GM12878 (cell line): ENCODE measurements around the gene MAML3. TPM values are rescaled to one million over a fixed set of nuclear protein-coding genes. Genes with fewer than 3 reads are reported as not detected.

Experiments
- ATAC-seq: fragments of 200-7000 bp; cut with Tn5 transposase; 3 replicates; pipeline ENCODE4 v1.9.1; 2020; ENCODE audit warnings: mild to moderate bottlenecking, moderate library complexity
- BruUV-seq: library from RNA; stranded (reverse); fragments of 400-500 nt; replicated peaks from 2 replicates; lab custom pipeline; 2021; lab: Mats Ljungman, UMichigan
- CTCF ChIA-PET: fragments of 300-600 bp; sonication (Branson Sonifier 250); formaldehyde crosslinking; extraction: SDS; loops from one replicate; lab custom pipeline; 2021; ENCODE audit warnings: inconsistent platforms; lab: Yijun Ruan, JAX
- POLR2A ChIA-PET: fragments of 350-600 bp; formaldehyde crosslinking; extraction: SDS; loops from one replicate; lab custom pipeline; 2021; ENCODE audit warnings: inconsistent platforms; lab: Charles Lee
- RAD21 ChIA-PET: fragments of 300-600 bp; sonication (Branson Sonifier 250); formaldehyde crosslinking; loops from one replicate; lab custom pipeline; 2023; ENCODE audit warnings: antibody characterized with exemption; ENCODE audit not compliant: unreplicated experiment; lab: Charles Lee
- SMC1A ChIA-PET: fragments of 300-600 bp; sonication (Branson Sonifier 250); formaldehyde crosslinking; loops from one replicate; lab custom pipeline; 2023; ENCODE audit not compliant: unreplicated experiment, uncharacterized antibody; lab: Charles Lee
- DNase-seq: peaks from one replicate; pipeline ENCODE4 v3.0.0-alpha.2; 2011; ENCODE audit warnings: low read depth, low spot score
- FAIRE-seq: peaks from 3 replicates; lab custom pipeline; 2011; peaks lifted over from hg19 to GRCh38; lab: Jason Lieb, UNC
- H2AFZ ChIP-seq: 2 replicates; pipeline ENCODE4 v1.6.0; 2011; ENCODE audit warnings: low read depth, low read length, control low read depth; ENCODE audit not compliant: control insufficient read depth
- H3K27ac ChIP-seq: 2 replicates; pipeline ENCODE4 v1.5.1; 2011; ENCODE audit warnings: control low read depth; ENCODE audit not compliant: control insufficient read depth, insufficient read depth
- H3K27me3 ChIP-seq, 2 experiments: replicated peaks in 1 of 2; 2 replicates each; pipeline versions ENCODE4 v1.6.0 to v1.6.1; 2011; ENCODE audit warnings: low read length in 1 of 2; ENCODE audit not compliant: control insufficient read depth in 2 of 2, insufficient read depth in 2 of 2
- H3K36me3 ChIP-seq, 2 experiments: 2 replicates each; pipeline ENCODE4 v1.5.1; 2011; ENCODE audit warnings: low read length in 1 of 2; ENCODE audit not compliant: control insufficient read depth in 2 of 2, insufficient read depth in 2 of 2
- H3K4me1 ChIP-seq: 2 replicates; pipeline ENCODE4 v1.6.1; 2011; ENCODE audit warnings: mild to moderate bottlenecking, low read length, moderate library complexity, mixed read lengths; ENCODE audit not compliant: control insufficient read depth, insufficient read depth
- H3K4me2 ChIP-seq: 2 replicates; pipeline ENCODE4 v1.6.0; 2011; ENCODE audit warnings: control low read depth; ENCODE audit not compliant: control insufficient read depth, insufficient read depth
- H3K4me3 ChIP-seq: fragments of 200-600 bp; sonication (generic); 2 replicates; pipeline ENCODE4 v1.5.1; 2016
- H3K79me2 ChIP-seq: 2 replicates; pipeline ENCODE4 v1.6.0; 2011; ENCODE audit warnings: low read length; ENCODE audit not compliant: control insufficient read depth, insufficient read depth
- H3K9ac ChIP-seq: 2 replicates; pipeline ENCODE4 v1.8.0; 2011; ENCODE audit warnings: low read length, control low read depth, mixed read lengths; ENCODE audit not compliant: control insufficient read depth, insufficient read depth
- H3K9me3 ChIP-seq: replicated peaks from 3 replicates; pipeline ENCODE4 v1.5.1; 2011; ENCODE audit warnings: mild to moderate bottlenecking, low read length; ENCODE audit not compliant: control insufficient read depth, insufficient read depth
- H4K20me1 ChIP-seq: 2 replicates; pipeline ENCODE4 v1.6.0; 2011; ENCODE audit not compliant: control insufficient read depth, insufficient read depth
- ESRRA ChIP-seq: IDR thresholded peaks from 2 replicates; pipeline ENCODE4 v1.6.1; 2012; ENCODE audit warnings: mild to moderate bottlenecking, low read length, improper control_type of control experiment
- HDGF ChIP-seq: fragments of 450-650 bp; IDR thresholded peaks from 2 replicates; pipeline ENCODE4 v1.6.1; 2016; ENCODE audit warnings: antibody characterized with exemption
- KDM1A ChIP-seq: fragments of 200-600 bp; sonication (generic); IDR thresholded peaks from 2 replicates; pipeline ENCODE4 v1.6.1; 2016; ENCODE audit warnings: borderline replicate concordance
- LARP7 ChIP-seq: fragments of 450-650 bp; IDR thresholded peaks from 2 replicates; pipeline ENCODE4 v1.6.1; 2017; ENCODE audit warnings: mild to moderate bottlenecking
- MAX ChIP-seq: IDR thresholded peaks from 2 replicates; pipeline ENCODE4 v1.6.1; 2012; ENCODE audit warnings: low read depth, low read length, improper control_type of control experiment
- PBX3 ChIP-seq: IDR thresholded peaks from 2 replicates; pipeline ENCODE4 v1.6.1; 2011; ENCODE audit warnings: mild to moderate bottlenecking, low read depth, low read length, moderate library complexity; ENCODE audit not compliant: insufficient replicate concordance
- POLR2A ChIP-seq: IDR thresholded peaks from 2 replicates; pipeline ENCODE4 v1.6.1; 2011; ENCODE audit warnings: low read depth, mild to moderate bottlenecking, low read length
- RBBP5 ChIP-seq: fragments of 200-600 bp; sonication (generic); conservative IDR thresholded peaks from 2 replicates; pipeline ENCODE4 v1.6.1; 2016
- SPI1 ChIP-seq: IDR thresholded peaks from 2 replicates; pipeline ENCODE4 v1.6.1; 2011; ENCODE audit warnings: low read depth, mild to moderate bottlenecking, low read length, moderate library complexity, borderline replicate concordance; ENCODE audit not compliant: insufficient read depth
- SUPT20H ChIP-seq: IDR thresholded peaks from 2 replicates; pipeline ENCODE4 v1.6.1; 2011; ENCODE audit warnings: low read depth, mild to moderate bottlenecking, low read length, moderate library complexity, borderline replicate concordance; ENCODE audit not compliant: control insufficient read depth
- TBL1XR1 ChIP-seq: IDR thresholded peaks from 2 replicates; pipeline ENCODE4 v1.6.1; 2012; ENCODE audit warnings: low read depth, low read length, improper control_type of control experiment
- WRNIP1 ChIP-seq: IDR thresholded peaks from 2 replicates; pipeline ENCODE4 v1.6.1; 2011; ENCODE audit warnings: low read depth, low read length, improper control_type of control experiment, borderline replicate concordance
- ZNF24 ChIP-seq: fragments of 450-650 bp; IDR thresholded peaks from 2 replicates; pipeline ENCODE4 v1.6.1; 2017; ENCODE audit warnings: antibody characterized with exemption, mild to moderate bottlenecking
- ZNF687 ChIP-seq: fragments of 450-650 bp; IDR thresholded peaks from 2 replicates; pipeline ENCODE4 v1.6.1; 2017; ENCODE audit warnings: mild to moderate bottlenecking, moderate library complexity
- ZZZ3 ChIP-seq: IDR thresholded peaks from 2 replicates; pipeline ENCODE4 v1.6.1; 2011; ENCODE audit warnings: low read depth; ENCODE audit not compliant: control insufficient read depth, insufficient read length
- WGBS: methylation state at CpG from one replicate; pipeline ENCODE4 v1.1.6; 2016; ENCODE audit warnings: low lambda C conversion rate; ENCODE audit not compliant: insufficient replicate concordance, insufficient coverage; ENCODE audit errors: missing lambda C conversion rate; 5-methylcytosine and 5-hydroxymethylcytosine counted together
- in situ Hi-C: fragments of 300-500 bp; cut with MboI; formaldehyde crosslinking; loops from 9 replicates; pipeline ENCODE4 v1.14.3; 2018; ENCODE audit warnings: mixed read lengths
- intact Hi-C: fragments of 100-400 bp; cut with micrococcal nuclease; formaldehyde crosslinking; loops from one replicate; pipeline ENCODE4 v1.14.2; 2022; ENCODE audit not compliant: unreplicated experiment
- polyA plus RNA-seq, 11 experiments: library from polyadenylated mRNA; depleted of rRNA in 4 of 11; unstranded in 6 of 11; stranded (reverse) in 5 of 11; fragments of >200 nt; fragmentation: Nextera tagmentation in 4 of 11; fragmentation: Illumina TruSeq in 1 of 11; extraction: Ambion mirVana in 4 of 11; extraction: Trizol in 1 of 11; gene quantifications; 1 replicate in 1 of 11; 2 replicates in 10 of 11; pipeline versions ENCODE4 v1.2.1 to v1.2.3, GENCODE V29; 2011 to 2016; ENCODE audit warnings: inconsistent platforms in 2 of 11, missing spikeins in 2 of 11, low read depth in 1 of 11
- total RNA-seq, 4 experiments: library from RNA; depleted of rRNA in 3 of 4; stranded (reverse); fragments of >200 nt in 3 of 4; fragmentation: Illumina TruSeq in 1 of 4; extraction: Trizol in 1 of 4; gene quantifications; 2 replicates each; pipeline versions ENCODE4 v1.2.1 to v1.2.3, GENCODE V29; 2013 to 2021

Gene MAML3
- total and polyA plus RNA-seq, 10 of the 15 experiments (the other 5 are each of a cell fraction or from before 2014, with no cell fraction given), result under 0.01 to 0.53 (median 0.06) TPM; not detected in 2

GRCh38 chr4:139834981-139835391, 319.0 kb downstream of the MAML3 start (continued):
- TF ChIP-seq ZNF687 (no peak), PBX3 (no peak), KDM1A (no peak), ESRRA (no peak), MAX (no peak)

GRCh38 chr4:139834226-139834662, 319.7 kb downstream of the MAML3 start:
- no peak overlapping the region for H3K9ac ChIP-seq
- ChIA-PET POLR2A (no interaction called here), CTCF (no interaction called here), RAD21 (no interaction called here), SMC1A (no interaction called here)
- H3K4me2 ChIP-seq, result no peak overlapping the region
- no peak overlapping the region for H3K4me3 ChIP-seq
- WGBS, result 58% methylated on average over 8 of the region's 8 CpGs
- no peaks in the 10 kb centered on the region for H3K79me2 ChIP-seq
- no peak for DNase-seq
- BruUV-seq, result no TSS peak
- intact Hi-C loops (no loop called here), in situ Hi-C loops (no loop called here)
- no peak overlapping the region for H3K27ac ChIP-seq
- FAIRE-seq, result no peak
- TF ChIP-seq HDGF, result no peak
- no peak for TF ChIP-seq SPI1
- no peak for TF ChIP-seq LARP7
- TF ChIP-seq WRNIP1, result no peak
- TF ChIP-seq RBBP5, result no peak
- TF ChIP-seq SUPT20H, result no peak
- TF ChIP-seq POLR2A, result no peak
- TF ChIP-seq KDM1A, result no peak
- no peak for TF ChIP-seq ZZZ3
- TF ChIP-seq TBL1XR1, result no peak
- no peak for TF ChIP-seq ZNF24
- no peak for TF ChIP-seq ZNF687
- H3K9me3 ChIP-seq, result no peaks in the 10 kb centered on the region
- H2AFZ ChIP-seq, result no peak overlapping the region
- no peaks in the 10 kb centered on the region for H4K20me1 ChIP-seq
- ATAC-seq, result no peak
- no peaks in the 10 kb centered on the region for H3K4me1 ChIP-seq
- no peaks in the 10 kb centered on the region for H3K36me3 ChIP-seq
- no peaks in the 10 kb centered on the region for H3K27me3 ChIP-seq
